Putamen (tissue), 1 donor: ENCODE results near the gene HBG2.
"Not testable (repeated sequence)": the region's sequence is repeated elsewhere in the genome, so short reads cannot be mapped to it uniquely, and the experiment has no call there.

ENCODE experiments used
- DNase-seq: peaks from one replicate; pipeline ENCODE4 v3.0.0-alpha.2; 2016; ENCODE audit warnings: low spot score

HBG2 gene

DNA sequence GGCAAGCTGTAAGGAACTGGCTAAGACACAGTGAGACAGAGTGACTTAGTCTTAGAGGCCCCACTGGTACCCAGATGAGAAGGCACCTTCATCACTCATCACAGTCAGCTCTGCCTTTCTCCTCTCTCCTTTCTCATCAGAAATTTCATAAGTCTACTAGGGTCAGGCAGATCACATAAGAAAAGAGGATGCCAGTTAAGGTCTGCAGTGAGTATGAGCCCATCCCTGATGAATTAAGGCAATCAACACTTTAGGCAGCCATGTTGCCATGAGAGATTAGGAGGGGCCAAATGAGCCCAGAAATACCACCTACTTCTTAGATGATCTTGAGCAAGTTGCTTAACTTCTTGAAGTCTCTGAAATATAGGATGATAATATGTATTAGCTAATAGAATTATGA, 27.0 kb upstream of the HBG2 start:
- DNase-seq: no peak

DNA sequence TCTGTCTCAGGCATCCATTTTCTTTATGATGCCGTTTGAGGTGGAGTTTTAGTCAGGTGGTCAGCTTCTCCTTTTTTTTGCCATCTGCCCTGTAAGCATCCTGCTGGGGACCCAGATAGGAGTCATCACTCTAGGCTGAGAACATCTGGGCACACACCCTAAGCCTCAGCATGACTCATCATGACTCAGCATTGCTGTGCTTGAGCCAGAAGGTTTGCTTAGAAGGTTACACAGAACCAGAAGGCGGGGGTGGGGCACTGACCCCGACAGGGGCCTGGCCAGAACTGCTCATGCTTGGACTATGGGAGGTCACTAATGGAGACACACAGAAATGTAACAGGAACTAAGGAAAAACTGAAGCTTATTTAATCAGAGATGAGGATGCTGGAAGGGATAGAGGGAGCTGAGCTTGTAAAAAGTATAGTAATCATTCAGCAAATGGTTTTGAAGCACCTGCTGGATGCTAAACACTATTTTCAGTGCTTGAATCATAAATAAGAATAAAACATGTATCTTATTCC, 26.1 kb upstream of the HBG2 start:
- no peak for DNase-seq

DNA sequence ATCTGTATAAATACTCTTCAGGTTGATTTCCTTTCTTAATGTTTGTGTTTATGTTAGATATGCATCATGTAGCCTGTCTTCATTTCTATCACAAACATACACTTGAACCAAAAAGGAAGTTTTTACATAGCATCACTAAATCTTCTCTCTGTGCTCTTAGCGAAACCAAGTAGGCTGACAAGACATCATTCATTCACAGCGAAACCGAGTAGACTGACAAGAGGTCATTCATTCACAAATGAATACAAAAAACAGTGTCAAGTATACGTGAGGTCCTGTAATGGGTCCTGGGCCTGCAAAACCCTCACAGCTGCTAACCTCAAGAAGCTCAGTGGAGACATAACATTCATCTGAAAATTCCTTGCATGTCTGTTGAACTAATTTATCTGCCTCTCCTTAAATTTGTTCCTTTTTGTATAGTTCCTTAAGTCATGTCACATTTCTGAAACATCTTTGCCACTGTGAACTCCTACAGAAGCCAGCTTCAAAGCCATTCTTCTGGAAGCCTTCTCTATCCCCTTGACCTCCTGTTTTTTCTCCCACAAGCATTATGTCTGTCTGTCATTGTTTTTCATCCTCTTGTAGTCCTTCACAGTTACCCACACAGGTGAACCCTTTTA, 25.0 kb upstream of the HBG2 start:
- no peak for DNase-seq

DNA sequence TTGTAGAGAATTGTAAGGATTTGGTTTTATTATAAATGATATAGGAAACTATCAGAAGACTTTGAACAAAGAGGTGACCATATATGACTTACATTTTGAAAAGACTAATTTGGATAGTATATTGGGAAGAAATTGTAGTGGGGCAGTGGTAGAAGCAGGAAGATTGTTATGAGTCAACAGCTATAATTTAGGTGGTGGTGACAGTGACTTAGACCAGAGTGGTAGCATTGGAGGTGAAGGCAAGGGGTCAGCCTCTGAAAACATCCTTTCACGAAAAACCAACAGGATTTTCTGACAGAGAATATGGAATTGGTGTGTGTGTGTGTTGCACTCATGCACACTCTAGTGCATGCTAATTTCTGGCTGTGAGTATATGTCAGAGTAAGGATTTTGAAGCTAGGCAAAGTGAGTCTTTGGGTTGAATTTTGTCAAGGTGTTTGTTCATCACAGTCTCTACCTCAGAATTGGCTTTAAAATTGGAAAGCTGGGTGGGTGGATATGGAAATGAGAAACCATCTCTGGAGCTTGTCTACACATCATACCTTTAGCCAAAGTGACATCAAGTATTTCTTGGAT, 23.3 kb upstream of the HBG2 start:
- no peak for DNase-seq

DNA sequence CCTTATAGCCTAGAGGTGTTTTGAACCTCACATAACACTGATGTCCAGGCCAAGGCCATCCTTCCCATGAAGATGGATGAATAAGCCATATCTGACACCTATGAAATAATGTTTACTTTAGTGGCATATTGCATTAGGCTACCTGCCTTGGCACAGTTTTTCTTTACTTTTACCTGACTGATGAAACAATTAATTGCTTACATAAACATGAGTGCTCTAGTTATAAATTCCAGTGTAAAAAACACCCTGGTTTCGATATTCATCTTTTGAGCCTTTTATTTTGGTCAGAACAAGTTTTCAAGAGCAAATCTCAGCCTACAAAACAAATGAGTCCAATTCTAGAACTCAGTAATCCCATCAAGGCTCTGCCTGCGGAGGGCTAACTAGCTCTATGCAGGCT, 22.1 kb upstream of the HBG2 start:
- no peak for DNase-seq

DNA sequence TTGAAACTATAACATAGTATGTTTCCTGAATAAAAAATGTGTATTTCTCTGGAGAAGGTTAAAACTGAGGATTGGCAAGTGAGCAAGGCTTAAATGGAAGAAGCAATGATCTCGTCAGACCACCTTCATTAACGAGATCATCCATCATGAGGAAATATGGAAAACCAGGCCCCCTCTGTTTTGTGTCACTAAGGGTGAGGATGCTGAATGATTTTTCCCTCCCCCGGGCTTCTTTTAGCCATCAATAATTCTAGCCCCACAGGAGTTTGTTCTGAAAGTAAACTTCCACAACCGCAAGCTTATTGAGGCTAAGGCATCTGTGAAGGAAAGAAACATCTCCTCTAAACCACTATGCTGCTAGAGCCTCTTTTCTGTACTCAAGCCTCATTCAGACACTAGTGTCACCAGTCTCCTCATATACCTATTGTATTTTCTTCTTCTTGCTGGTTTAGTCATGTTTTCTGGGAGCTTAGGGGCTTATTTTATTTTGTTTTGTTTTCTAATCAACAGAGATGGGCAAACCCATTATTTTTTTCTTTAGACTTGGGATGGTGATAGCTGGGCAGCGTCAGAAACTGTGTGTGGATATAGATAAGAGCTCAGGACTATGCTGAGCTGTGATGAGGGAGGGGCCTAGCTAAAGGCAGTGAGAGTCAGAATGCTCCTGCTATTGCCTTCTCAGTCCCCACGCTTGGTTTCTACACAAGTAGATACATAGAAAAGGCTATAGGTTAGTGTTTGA, 21.0 kb upstream of the HBG2 start:
- no peak for DNase-seq

DNA sequence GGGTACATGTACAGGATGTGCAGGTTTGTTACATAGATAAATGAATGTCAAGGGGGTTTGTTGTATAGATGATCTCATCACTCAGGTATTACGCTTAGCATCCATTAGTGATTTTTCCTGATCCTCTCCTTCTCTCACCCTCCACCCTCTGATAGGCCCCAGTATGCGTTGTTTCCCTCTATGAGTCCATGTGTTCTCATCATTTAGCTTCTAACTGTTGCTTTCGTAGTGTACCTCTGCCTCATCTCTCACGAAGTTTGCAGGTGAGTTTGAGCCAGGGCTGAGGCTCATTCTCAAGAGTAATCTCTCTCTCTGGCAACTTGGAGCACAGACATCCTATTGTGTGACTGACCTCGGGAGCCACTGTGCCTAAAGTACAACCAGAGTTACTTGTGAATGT, 19.8 kb upstream of the HBG2 start:
- no peak for DNase-seq

DNA sequence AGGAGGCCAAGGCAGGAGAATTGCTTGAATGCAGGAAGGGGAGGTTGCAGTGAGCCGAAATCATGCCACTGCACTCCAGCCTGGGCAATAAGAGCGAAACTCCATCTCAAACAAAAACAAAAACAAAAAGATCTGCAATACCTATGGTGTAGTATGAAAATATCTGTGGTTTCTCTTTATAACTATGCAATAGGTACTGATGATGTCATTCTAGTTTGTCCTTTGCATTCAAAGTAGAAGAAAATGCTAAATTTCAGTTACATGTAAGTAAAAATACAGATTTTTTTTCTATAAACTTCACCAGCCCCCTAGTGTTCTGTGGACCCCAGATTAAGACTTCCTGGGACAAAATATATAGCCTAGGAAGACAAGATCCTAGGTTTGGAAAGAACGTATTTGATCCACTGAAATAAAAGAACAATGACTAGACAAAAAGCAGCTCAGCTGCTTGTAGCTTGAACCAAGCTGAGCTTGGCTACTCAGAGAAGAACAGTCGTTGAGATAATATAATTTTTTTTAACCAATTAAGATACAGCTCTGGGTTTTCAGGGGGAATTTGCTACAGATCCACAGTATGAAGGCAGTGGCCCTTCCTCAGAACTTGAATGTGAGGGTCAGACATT, 17.9 kb upstream of the HBG2 start:
- DNase-seq: no peak

DNA sequence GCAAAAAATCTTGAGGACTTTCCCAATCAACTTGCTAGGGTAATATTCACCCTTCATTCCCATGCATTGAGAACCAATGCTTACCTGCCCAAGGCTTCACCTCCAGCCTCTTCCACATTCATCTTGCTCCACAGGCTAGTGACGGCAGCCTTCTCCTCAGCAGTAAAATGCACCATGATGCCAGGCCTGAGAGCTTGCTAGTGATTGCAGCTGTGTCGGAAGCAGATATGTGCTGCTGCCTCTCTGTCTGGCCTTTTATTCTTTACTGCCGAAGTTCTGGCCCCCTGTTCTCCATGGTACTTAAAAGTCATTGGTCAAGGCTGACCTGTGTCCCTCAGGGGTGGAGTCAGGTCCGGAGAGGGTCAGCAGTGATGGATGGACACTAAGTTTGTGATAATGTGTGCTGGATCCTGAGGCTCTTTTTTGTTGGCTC, 15.2 kb upstream of the HBG2 start, which contains the start of gene HBE1:
HBE1 (minus strand) TSS at position 231 of the 433 bp plus-strand sequence; CDS start at position 176, 55 bp downstream.
- no peak for DNase-seq

DNA sequence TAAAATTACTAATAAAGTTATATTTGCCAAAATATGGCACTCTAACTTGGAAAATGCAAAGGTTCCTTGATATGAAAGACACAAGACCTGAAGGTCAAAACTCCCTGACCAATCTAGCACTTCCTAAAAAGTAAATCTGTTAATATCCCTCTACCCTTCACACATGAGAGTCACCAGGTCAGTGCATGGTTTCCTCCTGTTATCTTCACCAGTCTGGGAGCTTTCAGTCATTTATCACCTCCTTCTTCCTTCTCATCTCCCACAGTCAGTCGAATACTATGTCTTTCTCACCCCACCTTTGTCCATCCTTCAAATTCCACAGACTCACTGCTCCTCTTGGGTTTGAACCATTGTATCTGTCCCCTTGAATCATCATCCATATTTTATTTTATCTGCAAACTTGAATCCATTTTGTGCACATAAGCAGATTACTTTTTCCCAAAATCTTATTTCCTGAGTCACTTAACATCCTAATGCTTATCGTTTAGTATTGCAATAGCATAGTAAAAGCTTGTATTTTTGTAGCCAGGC, 12.5 kb upstream of the HBG2 start:
- no peak for DNase-seq

DNA sequence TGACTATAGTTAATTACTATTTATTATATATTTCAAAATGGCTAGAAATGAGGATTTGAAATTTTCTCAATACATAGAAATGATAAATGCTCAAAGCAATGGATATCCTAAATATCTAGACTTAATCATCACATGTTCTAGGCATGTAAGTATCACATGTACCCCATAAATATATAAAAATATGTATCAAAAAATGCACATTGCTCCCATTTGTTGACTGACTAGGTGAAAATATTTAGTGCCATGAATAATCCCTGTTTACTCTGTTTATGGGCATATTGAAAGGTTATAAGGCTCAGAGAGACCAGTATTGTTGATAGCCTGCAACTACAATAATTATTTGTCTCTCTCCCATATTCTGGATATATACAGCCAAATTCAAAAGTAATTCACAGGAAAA, 12.0 kb upstream of the HBG2 start:
- no peak for DNase-seq

DNA sequence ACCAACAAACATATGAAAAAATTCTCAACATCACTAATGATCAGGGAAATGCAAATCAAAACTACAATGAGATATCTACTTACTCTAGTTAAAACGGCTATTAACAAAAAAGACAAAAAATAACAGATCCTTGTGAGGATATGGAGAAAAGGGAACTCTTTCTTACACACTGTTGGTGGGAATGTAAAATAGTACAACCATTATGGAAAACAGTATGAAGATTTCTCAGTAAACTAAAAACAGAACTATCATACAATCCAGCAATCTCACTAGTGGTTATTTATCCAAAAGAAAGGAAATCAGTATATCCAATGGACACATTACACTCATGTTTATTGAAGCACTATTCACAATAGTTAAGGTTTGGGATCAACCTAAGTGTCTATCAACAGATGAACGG, 11.3 kb upstream of the HBG2 start:
- no peak for DNase-seq

DNA sequence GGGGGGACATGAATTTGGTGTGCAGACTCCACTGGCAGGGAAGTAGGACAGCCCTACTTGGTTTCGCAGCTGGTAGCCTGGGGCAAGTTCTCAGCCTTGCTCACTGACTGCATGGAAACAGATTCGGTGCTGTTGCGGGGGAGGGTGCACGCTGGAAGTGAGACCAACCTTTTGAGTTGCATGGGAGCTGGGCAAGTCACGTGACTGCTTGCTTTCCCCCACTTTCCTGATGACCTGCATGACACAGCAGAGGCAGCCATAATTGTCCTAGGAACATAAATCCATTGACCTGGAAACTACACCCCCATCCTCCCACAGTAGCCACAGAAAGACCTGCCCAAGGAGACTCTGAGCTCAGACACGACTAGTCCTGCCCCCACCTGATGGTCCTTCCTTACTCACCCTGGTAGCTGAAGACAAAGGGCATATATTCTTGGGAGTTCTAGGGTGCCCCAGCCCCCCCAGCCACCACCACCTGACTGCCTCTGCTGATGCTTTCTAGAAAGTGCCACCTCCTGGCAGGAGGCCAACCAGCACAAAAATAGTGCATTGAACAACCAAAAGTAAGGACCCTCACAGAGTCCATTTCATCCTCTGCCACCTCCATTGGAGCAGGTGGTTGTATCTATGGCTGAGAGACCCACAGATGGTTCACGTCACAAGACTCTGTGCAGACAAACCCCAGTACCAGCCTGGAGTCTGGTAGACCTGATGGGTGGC, 4.1 kb upstream of the HBG2 start:
- no peak for DNase-seq

DNA sequence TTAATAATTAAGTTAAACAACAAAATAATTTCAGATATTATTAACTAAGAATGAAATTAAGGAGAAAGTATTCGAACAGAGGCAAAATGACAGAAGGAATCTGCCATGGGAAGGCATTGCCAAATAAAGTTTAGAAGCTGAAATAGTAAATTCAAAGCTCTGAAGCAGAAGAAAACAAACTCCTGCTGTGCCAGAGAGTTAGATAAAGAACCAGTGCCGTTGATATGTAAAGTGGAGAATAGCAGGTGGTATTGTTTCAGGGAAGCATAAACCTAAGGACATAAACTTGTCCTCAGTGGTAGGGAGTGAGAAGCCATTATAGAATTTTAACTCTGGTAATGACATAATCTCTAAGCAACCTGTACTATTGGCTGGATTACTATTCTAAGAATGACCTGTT, 2.7 kb upstream of the HBG2 start:
- DNase-seq: no peak

DNA sequence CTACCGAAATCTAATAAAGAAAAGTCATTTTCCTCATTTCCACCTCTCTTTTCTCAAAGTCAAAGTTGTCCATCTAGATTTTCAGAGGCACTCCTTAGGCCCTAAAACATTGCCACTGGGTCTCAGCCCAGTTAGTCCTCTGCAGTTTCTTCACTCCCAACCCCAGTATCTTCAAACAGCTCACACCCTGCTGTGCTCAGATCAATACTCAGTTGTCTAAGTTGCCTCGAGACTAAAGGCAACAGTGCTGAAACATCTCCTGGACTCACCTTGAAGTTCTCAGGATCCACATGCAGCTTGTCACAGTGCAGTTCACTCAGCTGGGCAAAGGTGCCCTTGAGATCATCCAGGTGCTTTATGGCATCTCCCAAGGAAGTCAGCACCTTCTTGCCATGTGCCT, 558 bp downstream of the HBG2 start:
- not testable (repeated sequence) for DNase-seq

DNA sequence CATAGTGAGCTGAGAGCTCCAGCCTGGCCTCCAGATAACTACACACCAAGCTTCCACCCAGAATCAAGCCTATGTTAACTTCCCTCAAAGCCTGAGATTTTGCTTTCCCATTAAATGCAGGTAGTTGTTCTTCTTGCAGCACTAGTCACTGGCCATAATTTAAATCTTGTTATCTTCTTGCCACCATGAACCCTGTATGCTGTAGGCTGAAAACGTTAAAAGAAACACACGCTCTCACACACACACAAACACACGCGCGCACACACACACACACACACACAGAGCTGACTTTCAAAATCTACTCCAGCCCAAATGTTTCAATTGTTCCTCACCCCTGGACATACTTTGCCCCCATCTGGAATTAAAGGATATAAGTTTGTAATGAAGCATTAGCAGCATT, 1.1 kb downstream of the HBG2 start:
- not testable (repeated sequence) for DNase-seq

DNA sequence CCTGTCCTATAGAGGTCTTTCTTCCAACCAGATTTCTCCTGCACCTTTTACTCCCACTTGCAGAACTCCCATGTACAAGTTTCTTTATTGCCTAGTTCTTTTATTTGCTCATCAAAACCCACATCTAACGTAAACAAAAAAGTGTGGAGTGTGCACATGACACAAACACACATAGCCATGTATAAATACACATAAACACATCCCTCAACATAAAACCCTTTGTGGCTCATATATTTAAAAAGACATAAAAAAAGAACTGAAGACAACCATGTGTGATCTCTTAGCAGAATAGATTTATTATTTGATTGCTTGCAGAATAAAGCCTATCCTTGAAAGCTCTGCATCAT, 1.7 kb downstream of the HBG2 start:
- DNase-seq: no peak

DNA sequence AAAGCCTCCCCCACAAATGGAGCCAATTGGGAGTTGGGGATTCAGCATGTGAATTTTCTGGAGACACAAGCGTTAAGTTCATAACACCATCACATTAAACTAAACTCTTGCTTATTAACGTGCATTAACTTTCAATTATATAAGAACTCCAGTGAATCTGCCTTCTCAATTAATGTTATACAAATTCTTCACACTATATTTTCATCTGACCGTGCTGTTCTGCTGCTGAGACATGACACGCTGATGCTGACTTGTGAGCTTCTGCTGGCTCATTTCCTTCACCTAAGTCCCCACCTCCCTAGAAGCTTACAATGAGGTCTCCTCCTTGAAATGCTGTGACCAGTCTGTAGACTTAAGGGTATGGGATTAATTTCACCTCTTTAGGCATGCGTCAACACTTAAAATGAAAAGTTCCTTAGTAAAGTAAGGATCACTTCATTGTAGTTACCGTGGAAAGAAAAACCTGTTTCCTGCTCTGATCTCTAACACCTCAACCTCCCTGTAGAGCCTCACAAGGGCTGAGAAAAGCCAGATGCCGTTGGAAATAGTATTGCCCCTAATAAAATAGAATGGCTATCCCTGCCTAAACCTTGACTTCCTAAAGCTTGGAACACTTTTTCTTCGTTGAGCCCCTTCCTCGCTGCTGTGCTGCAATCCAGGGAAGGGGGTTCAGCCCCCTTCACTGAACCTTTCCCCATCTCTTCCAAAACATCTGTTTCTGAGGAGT, 2.2 kb downstream of the HBG2 start:
- DNase-seq: no peak

DNA sequence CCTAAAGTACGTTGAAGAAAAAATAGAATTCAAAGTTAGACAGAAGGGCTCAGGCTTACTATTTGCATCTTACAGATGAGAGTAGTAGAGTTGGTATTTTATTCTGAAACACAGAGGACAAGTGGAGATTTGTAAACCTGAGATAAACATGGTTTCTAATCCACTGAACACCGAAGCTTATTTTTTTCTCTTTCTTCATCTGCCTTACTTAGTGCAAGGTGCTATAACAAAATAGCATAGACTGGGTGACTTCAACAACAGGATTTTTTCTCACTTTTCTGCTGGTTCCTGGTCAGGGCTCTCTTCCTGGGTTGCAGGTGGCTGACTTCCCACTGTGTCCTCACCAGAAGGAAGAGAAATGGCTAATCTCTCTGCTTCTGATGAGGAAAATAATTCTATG, 2.8 kb downstream of the HBG2 start:
- no peak for DNase-seq

DNA sequence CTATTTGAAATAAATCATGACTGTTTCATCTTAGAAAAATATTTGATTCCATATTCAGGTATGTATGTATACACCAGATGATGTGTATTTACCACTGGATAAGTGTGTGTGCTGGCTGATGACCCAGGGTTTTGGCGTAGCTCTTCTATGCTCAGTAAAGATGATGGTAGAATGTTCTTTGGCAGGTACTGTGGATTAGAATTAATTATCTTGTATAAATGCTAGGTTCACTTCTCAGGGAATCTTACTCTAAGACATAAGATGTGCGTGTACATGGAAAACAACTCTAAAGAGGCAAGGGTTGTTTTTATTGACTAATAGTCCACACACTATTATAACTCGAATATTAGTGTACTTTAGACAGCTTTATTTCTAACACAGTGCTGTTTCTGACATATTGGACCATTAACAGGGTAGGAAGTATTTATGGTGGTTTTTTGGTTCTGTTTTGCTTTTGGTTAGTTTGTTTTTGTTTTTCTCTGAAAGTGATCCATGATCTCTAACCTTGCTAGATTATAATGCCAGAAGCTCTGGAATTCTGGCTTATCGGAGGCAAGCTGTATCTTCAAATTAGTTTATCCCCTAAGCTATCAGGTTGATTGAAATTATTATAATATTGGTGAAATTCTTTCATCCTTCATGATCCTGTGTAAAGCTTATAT, 3.9 kb downstream of the HBG2 start:
- DNase-seq: no peak
